ENCODE data around the gene PACRG. TPM values are rescaled to one million over a fixed set of nuclear protein-coding genes. Genes with fewer than 3 reads are reported as not detected.
A peak's percentile ranks its signal among the peaks of the same experiment; 100 is the strongest.

PACRG gene
- total and polyA plus RNA-seq, 2 of the 8 experiments (the other 6 are each of a cell fraction or from before 2014, with no cell fraction given), result 0.44 to 0.54 TPM

GRCh38 chr6:163335671-163336545, 608.1 kb downstream of the PACRG start:
- H3K4me2 ChIP-seq (ENCODE audit: insufficient read depth in 1 of 2, low read depth in 2 of 2, low read length in 2 of 2), result 0 out of 4 replicates have a peak overlapping the region, but pooled peaks of 1 of the 2 experiments have one; percentile 11
- no peak overlapping the region for H2AK5ac ChIP-seq (ENCODE audit: low read depth, low read length)
- peak overlapping the region; percentile 85 for H4K91ac ChIP-seq (replicated peaks; ENCODE audit: insufficient read length, low read length)
- H3K4ac ChIP-seq (replicated peaks; ENCODE audit: insufficient read length, low read depth, low read length), result peak overlapping the region; percentile 58
- no peak overlapping the region for H3K56ac ChIP-seq (replicated peaks; ENCODE audit: insufficient read length, low read depth, low read length)
- no peaks in the 10 kb centered on the region for H3K79me1 ChIP-seq (ENCODE audit: low read depth, low read length)
- no peak overlapping the region for H3K4me3 ChIP-seq (ENCODE audit: extremely low read depth in 1 of 4, insufficient read depth in 2 of 4, low read depth in 3 of 4, low read length in 4 of 4)
- H4K8ac ChIP-seq (ENCODE audit: extremely low read depth, insufficient read depth, low read length), result peak overlapping the region; percentile 69; the same call in 1 of the 2 replicates
- no peaks in the 10 kb centered on the region for H3K9me3 ChIP-seq (ENCODE audit: insufficient read depth in 2 of 2, low read depth in 1 of 2, low read length in 1 of 2)
- TF ChIP-seq KDM1A (IDR thresholded peaks at IDR 0.05; ENCODE audit: borderline replicate concordance, low read length) (no peak), ZNF274 (IDR thresholded peaks at IDR 0.05; ENCODE audit: borderline replicate concordance, extremely low read depth, low read length) (no peak)
- no peak overlapping the region for H3K23ac ChIP-seq (ENCODE audit: insufficient read length)
- ChIA-PET POLR2A (ENCODE audit: partially characterized antibody) (no interaction called here), CTCF (ENCODE audit: partially characterized antibody) (interaction anchor here (0.5 to 1.5 kb wide), 3 partner anchors 91 to 278 kb away, joined by 3 to 6 read pairs (median 3); no protein-coding TSS in a partner anchor)
- H3K4me1 ChIP-seq (replicated peaks in 1 of 4; ENCODE audit: control insufficient read depth in 3 of 4, insufficient read depth in 4 of 4, low read length in 3 of 4), result peaks cover 5 to 20% (median 6%) of the 10 kb centered on the region in 4 experiments; a peak in 6 of 7 replicates
- peak overlapping the region; percentile 31 for H2BK120ac ChIP-seq (replicated peaks; ENCODE audit: low read depth, low read length)
- 0 out of 2 replicates have a peak overlapping the region, but pooled peaks have one; percentile 88 for H2BK15ac ChIP-seq (ENCODE audit: low read length)
- peak overlapping the region; percentile 35; the same call in 1 of the 2 replicates for H2BK12ac ChIP-seq (ENCODE audit: low read depth, low read length)
- no peak overlapping the region for H3K27ac ChIP-seq (ENCODE audit: low read depth, low read length)
- H3K23me2 ChIP-seq (ENCODE audit: low read depth, low read length), result no peaks in the 10 kb centered on the region
- H2BK20ac ChIP-seq (ENCODE audit: low read length), result peak overlapping the region; percentile 86; the same call in 1 of the 2 replicates
- H3K36me3 ChIP-seq (ENCODE audit: control insufficient read depth in 2 of 4, insufficient read depth in 4 of 4, low read length in 3 of 4), result no peaks in the 10 kb centered on the region
- H3K9ac ChIP-seq (replicated peaks in 1 of 4; ENCODE audit: extremely low read depth in 1 of 4, low read depth in 3 of 4, low read length in 3 of 4), result no peak overlapping the region
- H3K27me3 ChIP-seq (replicated peaks in 1 of 4; ENCODE audit: control insufficient read depth in 3 of 4, extremely low read depth in 1 of 4, insufficient read depth in 3 of 4, low read length in 3 of 4), result peaks cover 0 to 10% (median 6%) of the 10 kb centered on the region in 4 experiments; a peak in 3 of 7 replicates
- H3K14ac ChIP-seq (ENCODE audit: insufficient read length), result no peak overlapping the region
- H3K18ac ChIP-seq (ENCODE audit: extremely low read depth, low read length), result peak overlapping the region; percentile 71
- no peaks in the 10 kb centered on the region for H4K20me1 ChIP-seq (replicated peaks in 1 of 2; ENCODE audit: control insufficient read depth in 1 of 2, insufficient read depth in 2 of 2, low read length in 2 of 2)
- H2BK5ac ChIP-seq (ENCODE audit: low read depth, low read length), result no peak overlapping the region
- WGBS, 2 experiments (ENCODE audit: extremely low coverage in 1 of 2, insufficient coverage in 1 of 2, insufficient read length in 1 of 2, insufficient replicate concordance in 2 of 2, low coverage in 1 of 2, low lambda C conversion rate in 2 of 2, missing lambda C conversion rate in 1 of 2), result 74% methylated on average over 26 of the region's 29 CpGs; no CpG with 5 or more reads in 1 of the 2 experiments
- peak overlapping the region; percentile 6 for H4K5ac ChIP-seq (ENCODE audit: insufficient read length, low read depth, low read length)
- no peak for FAIRE-seq
- no peaks in the 10 kb centered on the region for H3K79me2 ChIP-seq (ENCODE audit: control insufficient read depth in 1 of 2, insufficient read depth in 2 of 2, low read length in 2 of 2)
- DNase-seq (ENCODE audit: low read depth in 1 of 2, low spot score in 2 of 2), result no peak
- peak overlapping the region; percentile 76 for H2AFZ ChIP-seq (ENCODE audit: low read length)
